ENCODE results near the gene CRIP2.

CRIP2 gene

GRCh38 chr14:105475269-105476096, 862 bp downstream of the CRIP2 start:
- TF ChIP-seq CTCF (IDR thresholded peaks at IDR 0.05; ENCODE audit: low read depth, low read length, missing control alignments) = no peak
- H3K4me3 ChIP-seq (ENCODE audit: low read depth, low read length) = peak overlapping the region; percentile 58
- no peak for DNase-seq (ENCODE audit: low read depth)
- in situ Hi-C loops (cut with HindIII; ENCODE audit: low sequenced_read_pairs) = no loop called here

GRCh38 chr14:105476097-105476830, 1.6 kb downstream of the CRIP2 start:
- in situ Hi-C loops (cut with HindIII; ENCODE audit: low sequenced_read_pairs) = no loop called here
- TF ChIP-seq CTCF (IDR thresholded peaks at IDR 0.05; ENCODE audit: low read depth, low read length, missing control alignments) = no peak
- H3K4me3 ChIP-seq (ENCODE audit: low read depth, low read length) = peak overlapping the region; percentile 58
- no peak for DNase-seq (ENCODE audit: low read depth)

GRCh38 chr14:105476831-105477659, 2.4 kb downstream of the CRIP2 start:
- peak overlapping the region; percentile 58 for H3K4me3 ChIP-seq (ENCODE audit: low read depth, low read length)
- DNase-seq (ENCODE audit: low read depth) = no peak
- no peak for TF ChIP-seq CTCF (IDR thresholded peaks at IDR 0.05; ENCODE audit: low read depth, low read length, missing control alignments)
- in situ Hi-C loops (cut with HindIII; ENCODE audit: low sequenced_read_pairs) = no loop called here

- no peak for DNase-seq (ENCODE audit: low read depth)
- no peak for TF ChIP-seq CTCF (IDR thresholded peaks at IDR 0.05; ENCODE audit: low read depth, low read length, missing control alignments)
- in situ Hi-C loops (cut with HindIII; ENCODE audit: low sequenced_read_pairs) = no loop called here
- H3K4me3 ChIP-seq (ENCODE audit: low read depth, low read length) = no peak overlapping the region
Measured at GRCh38 chr14:105477660-105478397, 3.2 kb downstream of the CRIP2 start.

GRCh38 chr14:105478398-105479251, 4.0 kb downstream of the CRIP2 start:
- H3K4me3 ChIP-seq (ENCODE audit: low read depth, low read length) = no peak overlapping the region
- no peak for DNase-seq (ENCODE audit: low read depth)
- no peak for TF ChIP-seq CTCF (IDR thresholded peaks at IDR 0.05; ENCODE audit: low read depth, low read length, missing control alignments)
- in situ Hi-C loops (cut with HindIII; ENCODE audit: low sequenced_read_pairs) = no loop called here
